ENCODE measurements around the gene HRG. TPM values are rescaled to one million over a fixed set of nuclear protein-coding genes. Genes with fewer than 3 reads are reported as not detected.
A peak's percentile ranks its signal among the peaks of the same experiment; 100 is the strongest.
"Not testable (repeated sequence)": the region's sequence is repeated elsewhere in the genome, so short reads cannot be mapped to it uniquely, and the experiment has no call there.

Gene HRG
- total and polyA plus RNA-seq, 2 donors (not counting 3 experiments of a cell fraction or from before 2014, with no cell fraction given) = not detected

DNA sequence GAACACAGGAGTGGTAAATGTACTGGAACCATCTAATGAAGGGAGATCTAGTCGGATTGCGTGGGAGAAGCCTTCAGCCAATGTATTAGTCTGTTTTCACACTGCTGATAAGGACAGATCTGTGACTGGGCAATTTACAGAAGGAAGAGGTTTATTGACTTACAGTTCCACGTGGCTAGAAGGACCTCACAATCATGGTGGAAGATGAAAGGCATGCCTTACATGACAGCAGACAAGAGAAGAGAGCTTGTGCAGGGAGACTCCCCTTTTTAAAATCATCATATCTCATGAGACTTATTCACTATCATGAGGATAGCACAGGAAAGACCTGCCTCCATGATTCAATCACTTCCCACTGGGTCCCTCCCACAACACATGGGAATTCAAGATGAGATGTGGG lies 17.0 kb downstream of the HRG start:
- H3K4me1 ChIP-seq (ENCODE audit: control insufficient read depth, extremely low read depth, insufficient read depth, low read length) = no peaks in the 10 kb centered on the region
- FAIRE-seq (no peak), DNase-seq (ENCODE audit: low read depth, low spot score) (peak; percentile 0)
- TF ChIP-seq, protein P1, sequence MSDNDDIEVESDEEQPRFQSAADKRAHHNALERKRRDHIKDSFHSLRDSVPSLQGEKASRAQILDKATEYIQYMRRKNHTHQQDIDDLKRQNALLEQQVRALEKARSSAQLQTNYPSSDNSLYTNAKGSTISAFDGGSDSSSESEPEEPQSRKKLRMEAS (IDR thresholded peaks at IDR 0.05; ENCODE audit: insufficient read depth, insufficient read length) = no peak
- no peak for TF ChIP-seq JUN (IDR thresholded peaks at IDR 0.05; ENCODE audit: borderline replicate concordance, insufficient read depth, insufficient read length, low read depth)
- no peak for TF ChIP-seq POLR2A (IDR thresholded peaks at IDR 0.05; ENCODE audit: low read depth, low read length)
- no peak for TF ChIP-seq MYC (IDR thresholded peaks at IDR 0.05; ENCODE audit: low read depth, low read length)
- BruUV-seq (replicated peaks) = no TSS peak
- H2AFZ ChIP-seq (ENCODE audit: low read depth, low read length) = no peak overlapping the region
- no peak overlapping the region for H3K27ac ChIP-seq (ENCODE audit: insufficient read depth, low read depth, low read length)
- H3K9me1 ChIP-seq (replicated peaks; ENCODE audit: control insufficient read depth, extremely low read depth, insufficient read depth, low read length) = no peaks in the 10 kb centered on the region
- peaks cover 0 to 6% of the 10 kb centered on the region in 2 experiments for H3K27me3 ChIP-seq (ENCODE audit: control insufficient read depth in 2 of 2, insufficient read depth in 2 of 2, low read length in 2 of 2)
- no peak overlapping the region for H3K4me3 ChIP-seq (replicated peaks in 1 of 3; ENCODE audit: insufficient read depth in 1 of 3, low read depth in 1 of 3, low read length in 3 of 3)
- no peaks in the 10 kb centered on the region for H4K20me1 ChIP-seq (replicated peaks; ENCODE audit: control insufficient read depth, extremely low read depth, insufficient read depth, low read length)
- no peaks in the 10 kb centered on the region for H3K9me3 ChIP-seq (replicated peaks; ENCODE audit: control insufficient read depth, insufficient read depth, low read length)
- no peaks in the 10 kb centered on the region for H3K79me2 ChIP-seq (ENCODE audit: control insufficient read depth, insufficient read depth, low read length)
- H3K9ac ChIP-seq (replicated peaks; ENCODE audit: extremely low read depth, insufficient read depth, low read length) = no peak overlapping the region
- H3K36me3 ChIP-seq (ENCODE audit: control insufficient read depth in 2 of 2, extremely low read depth in 1 of 2, insufficient read depth in 2 of 2, low read length in 2 of 2) = no peaks in the 10 kb centered on the region
- ChIA-PET POLR2A (no interaction called here), CTCF (no interaction called here)
- intact Hi-C loops (cut with micrococcal nuclease) (no loop called here), dilution Hi-C loops (cut with MboI; ENCODE audit: extremely low pct_ligation_motif_present, low sequenced_read_pairs) (no loop called here)
- H3K4me2 ChIP-seq (ENCODE audit: insufficient read depth, low read length) = no peak overlapping the region

DNA sequence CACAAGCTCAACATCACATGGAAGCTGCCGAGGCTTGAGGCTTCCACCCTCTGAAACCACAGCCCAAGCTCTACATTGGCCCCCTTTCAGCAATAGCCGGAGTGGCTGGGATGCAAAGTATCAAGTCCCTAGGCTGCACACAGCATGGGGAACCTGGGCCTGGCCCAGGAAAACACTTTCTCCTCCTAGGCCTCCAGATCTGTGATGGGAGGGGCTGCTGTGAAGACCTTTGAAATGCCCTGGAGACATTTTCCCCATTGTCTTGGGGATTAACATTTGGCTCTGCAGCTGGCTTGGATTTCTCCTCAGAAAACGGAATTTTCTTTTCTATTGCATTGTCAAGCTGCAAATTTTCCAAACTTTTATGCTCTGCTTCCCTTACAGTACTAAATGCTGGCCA lies 18.2 kb downstream of the HRG start:
- H3K79me2 ChIP-seq (ENCODE audit: control insufficient read depth, insufficient read depth, low read length) = no peaks in the 10 kb centered on the region
- H2AFZ ChIP-seq (ENCODE audit: low read depth, low read length) = no peak overlapping the region
- intact Hi-C loops (cut with micrococcal nuclease) (no loop called here), dilution Hi-C loops (cut with MboI; ENCODE audit: extremely low pct_ligation_motif_present, low sequenced_read_pairs) (no loop called here)
- no peaks in the 10 kb centered on the region for H3K9me3 ChIP-seq (replicated peaks; ENCODE audit: control insufficient read depth, insufficient read depth, low read length)
- H3K9me1 ChIP-seq (replicated peaks; ENCODE audit: control insufficient read depth, extremely low read depth, insufficient read depth, low read length) = no peaks in the 10 kb centered on the region
- CTCF ChIA-PET = no interaction called here
- no peaks in the 10 kb centered on the region for H4K20me1 ChIP-seq (replicated peaks; ENCODE audit: control insufficient read depth, extremely low read depth, insufficient read depth, low read length)
- no peak overlapping the region for H3K4me2 ChIP-seq (ENCODE audit: insufficient read depth, low read length)
- BruUV-seq (replicated peaks) = no TSS peak
- H3K4me3 ChIP-seq (replicated peaks in 1 of 3; ENCODE audit: insufficient read depth in 1 of 3, low read depth in 1 of 3, low read length in 3 of 3) = no peak overlapping the region
- peak; percentile 0 for DNase-seq (ENCODE audit: low read depth, low spot score)
- FAIRE-seq = no peak
- no peak overlapping the region for H3K9ac ChIP-seq (replicated peaks; ENCODE audit: extremely low read depth, insufficient read depth, low read length)
- POLR2A ChIA-PET = no interaction called here
- peaks cover 0 to 6% of the 10 kb centered on the region in 2 experiments for H3K27me3 ChIP-seq (ENCODE audit: control insufficient read depth in 2 of 2, insufficient read depth in 2 of 2, low read length in 2 of 2)
- H3K27ac ChIP-seq (ENCODE audit: insufficient read depth, low read depth, low read length) = no peak overlapping the region
- TF ChIP-seq, protein P1 (IDR thresholded peaks at IDR 0.05; ENCODE audit: insufficient read depth, insufficient read length) = no peak
- TF ChIP-seq POLR2A (IDR thresholded peaks at IDR 0.05; ENCODE audit: low read depth, low read length) = no peak
- no peak for TF ChIP-seq EZH2 (IDR thresholded peaks at IDR 0.05; ENCODE audit: borderline replicate concordance, low read depth, low read length, severe bottlenecking)
- TF ChIP-seq FOS (IDR thresholded peaks at IDR 0.05; ENCODE audit: borderline replicate concordance, insufficient read depth, low read length) = no peak
- no peak for TF ChIP-seq MYC (IDR thresholded peaks at IDR 0.05; ENCODE audit: low read depth, low read length)
- TF ChIP-seq GATA2 (IDR thresholded peaks at IDR 0.05; ENCODE audit: insufficient read depth, insufficient read length, low read depth, low read length) = no peak
- H3K4me1 ChIP-seq (ENCODE audit: control insufficient read depth, extremely low read depth, insufficient read depth, low read length) = no peaks in the 10 kb centered on the region
- no peaks in the 10 kb centered on the region for H3K36me3 ChIP-seq (ENCODE audit: control insufficient read depth in 2 of 2, extremely low read depth in 1 of 2, insufficient read depth in 2 of 2, low read length in 2 of 2)

DNA sequence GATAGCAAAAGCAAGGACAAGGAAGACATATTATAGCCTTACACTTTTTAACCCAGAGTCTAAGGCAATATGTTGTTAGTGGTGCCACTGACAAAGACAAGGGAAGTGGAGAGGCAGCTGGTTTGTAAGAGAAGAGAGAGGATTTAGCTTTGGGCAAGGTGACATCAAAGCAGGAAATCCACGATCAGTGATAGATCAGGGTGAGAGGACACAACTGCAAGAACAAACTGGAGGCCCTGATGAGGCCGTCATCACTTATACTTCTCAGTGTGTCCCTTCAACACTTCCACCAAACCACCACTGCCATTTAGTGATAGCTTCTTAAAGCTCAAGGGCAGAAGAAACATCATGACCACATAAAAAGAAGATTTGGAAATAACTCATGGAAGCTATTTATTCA lies 20.7 kb downstream of the HRG start:
- DNase-seq (ENCODE audit: low read depth, low spot score); H3K27ac ChIP-seq (ENCODE audit: insufficient read depth, low read depth, low read length); H2AFZ ChIP-seq (ENCODE audit: low read depth, low read length); H4K20me1 ChIP-seq (replicated peaks; ENCODE audit: control insufficient read depth, extremely low read depth, insufficient read depth, low read length); H3K4me2 ChIP-seq (ENCODE audit: insufficient read depth, low read length); dilution Hi-C loops (cut with MboI; ENCODE audit: extremely low pct_ligation_motif_present, low sequenced_read_pairs); H3K4me1 ChIP-seq (ENCODE audit: control insufficient read depth, extremely low read depth, insufficient read depth, low read length); H3K36me3 ChIP-seq (ENCODE audit: control insufficient read depth in 2 of 2, extremely low read depth in 1 of 2, insufficient read depth in 2 of 2, low read length in 2 of 2); H3K9ac ChIP-seq (replicated peaks; ENCODE audit: extremely low read depth, insufficient read depth, low read length); H3K27me3 ChIP-seq (ENCODE audit: control insufficient read depth in 2 of 2, insufficient read depth in 2 of 2, low read length in 2 of 2); FAIRE-seq; H3K9me3 ChIP-seq (replicated peaks; ENCODE audit: control insufficient read depth, insufficient read depth, low read length); H3K4me3 ChIP-seq (replicated peaks in 1 of 3; ENCODE audit: insufficient read depth in 1 of 3, low read depth in 1 of 3, low read length in 3 of 3); BruUV-seq (replicated peaks); H3K9me1 ChIP-seq (replicated peaks; ENCODE audit: control insufficient read depth, extremely low read depth, insufficient read depth, low read length); intact Hi-C loops (cut with micrococcal nuclease); H3K79me2 ChIP-seq (ENCODE audit: control insufficient read depth, insufficient read depth, low read length); POLR2A ChIA-PET: not testable (repeated sequence)
- CTCF ChIA-PET = interaction anchor here (1.9 kb wide), 1 partner anchor 15 kb away, joined by 5 read pairs; no protein-coding TSS in a partner anchor

Measured in endothelial cell of umbilical vein (primary cell).